Measurements from ENCODE around the gene AKNAD1.

AKNAD1 gene

DNA sequence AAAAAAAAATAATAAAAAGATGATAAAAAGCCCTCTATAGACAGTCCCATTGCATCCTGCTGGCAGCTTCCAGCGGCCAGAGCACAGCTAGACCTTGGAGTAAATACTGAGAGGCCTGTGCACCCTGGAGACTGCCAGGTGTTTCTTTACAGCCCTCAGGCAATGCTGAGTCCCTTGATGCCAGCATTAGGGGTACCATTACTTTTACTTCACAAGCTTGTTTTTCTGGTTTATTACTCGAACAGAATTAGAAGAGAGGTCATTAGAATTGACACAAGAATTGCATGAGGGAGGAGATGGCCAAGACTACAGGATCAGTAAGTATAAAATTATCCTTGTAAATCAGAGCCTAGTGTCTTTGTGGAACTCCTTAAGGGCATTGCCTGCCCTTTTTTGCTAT lies 43.6 kb downstream of the AKNAD1 start:
- peaks cover 4% of the 10 kb centered on the region for H3K4me1 ChIP-seq (ENCODE audit: insufficient read depth, low read length, poor library complexity, severe bottlenecking)
- no peak overlapping the region for H3K9ac ChIP-seq (ENCODE audit: low read depth, low read length, poor library complexity, severe bottlenecking)
- no peaks in the 10 kb centered on the region for H3F3A ChIP-seq (ENCODE audit: low read depth)
- H3K27me3 ChIP-seq (ENCODE audit: insufficient read depth, low read length, poor library complexity, severe bottlenecking), result no peaks in the 10 kb centered on the region
- no peaks in the 10 kb centered on the region for H3K9me3 ChIP-seq (ENCODE audit: insufficient read depth, low read depth, low read length)
- no peaks in the 10 kb centered on the region for H4K20me1 ChIP-seq (ENCODE audit: insufficient read depth, low read length, poor library complexity, severe bottlenecking)
- TF ChIP-seq EZH2phosphoT487 (IDR thresholded peaks at IDR 0.05; ENCODE audit: borderline replicate concordance), result no peak
- TF ChIP-seq, protein P1, sequence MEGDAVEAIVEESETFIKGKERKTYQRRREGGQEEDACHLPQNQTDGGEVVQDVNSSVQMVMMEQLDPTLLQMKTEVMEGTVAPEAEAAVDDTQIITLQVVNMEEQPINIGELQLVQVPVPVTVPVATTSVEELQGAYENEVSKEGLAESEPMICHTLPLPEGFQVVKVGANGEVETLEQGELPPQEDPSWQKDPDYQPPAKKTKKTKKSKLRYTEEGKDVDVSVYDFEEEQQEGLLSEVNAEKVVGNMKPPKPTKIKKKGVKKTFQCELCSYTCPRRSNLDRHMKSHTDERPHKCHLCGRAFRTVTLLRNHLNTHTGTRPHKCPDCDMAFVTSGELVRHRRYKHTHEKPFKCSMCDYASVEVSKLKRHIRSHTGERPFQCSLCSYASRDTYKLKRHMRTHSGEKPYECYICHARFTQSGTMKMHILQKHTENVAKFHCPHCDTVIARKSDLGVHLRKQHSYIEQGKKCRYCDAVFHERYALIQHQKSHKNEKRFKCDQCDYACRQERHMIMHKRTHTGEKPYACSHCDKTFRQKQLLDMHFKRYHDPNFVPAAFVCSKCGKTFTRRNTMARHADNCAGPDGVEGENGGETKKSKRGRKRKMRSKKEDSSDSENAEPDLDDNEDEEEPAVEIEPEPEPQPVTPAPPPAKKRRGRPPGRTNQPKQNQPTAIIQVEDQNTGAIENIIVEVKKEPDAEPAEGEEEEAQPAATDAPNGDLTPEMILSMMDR (conservative IDR thresholded peaks at IDR 0.05; ENCODE audit: low read length), result no peak
- no peaks in the 10 kb centered on the region for H3K9me2 ChIP-seq (replicated peaks; ENCODE audit: low read depth, low read length)
- no peaks in the 10 kb centered on the region for H3K79me2 ChIP-seq (ENCODE audit: insufficient read depth, low read length)
- peaks cover 10% of the 10 kb centered on the region; the same call in 1 of the 2 replicates for H3K36me3 ChIP-seq (ENCODE audit: insufficient read depth, low read length)
- H3K4me2 ChIP-seq (ENCODE audit: low read depth, low read length, poor library complexity, severe bottlenecking), result no peak overlapping the region
- H2AFZ ChIP-seq (ENCODE audit: low read length), result no peak overlapping the region
- no peak overlapping the region for H3K4me3 ChIP-seq (ENCODE audit: low read length, poor library complexity, severe bottlenecking)

DNA sequence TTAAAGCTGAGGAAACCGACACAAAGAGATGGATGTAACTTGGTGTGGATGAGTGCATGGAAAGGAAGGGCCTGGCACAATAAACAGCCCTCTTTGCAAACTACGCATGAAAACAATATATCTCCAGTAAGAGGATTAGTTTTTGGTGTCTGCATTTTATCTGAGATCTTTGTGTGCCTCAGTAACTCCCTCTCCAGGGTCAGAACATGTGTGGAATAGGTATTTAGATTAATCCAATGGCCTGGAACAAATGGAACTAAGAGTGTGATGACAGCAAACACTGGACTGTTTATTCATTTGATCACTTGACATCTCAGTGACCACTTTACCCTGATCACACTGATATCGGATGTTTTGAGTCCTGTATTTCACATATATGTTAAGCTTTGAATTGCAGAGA lies 45.3 kb downstream of the AKNAD1 start:
- H3K4me2 ChIP-seq (ENCODE audit: low read depth, low read length, poor library complexity, severe bottlenecking), result no peak overlapping the region
- peaks cover 4% of the 10 kb centered on the region for H3K4me1 ChIP-seq (ENCODE audit: insufficient read depth, low read length, poor library complexity, severe bottlenecking)
- H3K9me3 ChIP-seq (ENCODE audit: insufficient read depth, low read depth, low read length), result no peaks in the 10 kb centered on the region
- peaks cover 19% of the 10 kb centered on the region; the same call in 1 of the 2 replicates for H3K36me3 ChIP-seq (ENCODE audit: insufficient read depth, low read length)
- no peak overlapping the region for H2AFZ ChIP-seq (ENCODE audit: low read length)
- H3K4me3 ChIP-seq (ENCODE audit: low read length, poor library complexity, severe bottlenecking), result no peak overlapping the region
- H3K27me3 ChIP-seq (ENCODE audit: insufficient read depth, low read length, poor library complexity, severe bottlenecking), result no peaks in the 10 kb centered on the region
- no peaks in the 10 kb centered on the region for H3K9me2 ChIP-seq (replicated peaks; ENCODE audit: low read depth, low read length)
- no peaks in the 10 kb centered on the region for H3K79me2 ChIP-seq (ENCODE audit: insufficient read depth, low read length)
- H3K9ac ChIP-seq (ENCODE audit: low read depth, low read length, poor library complexity, severe bottlenecking), result no peak overlapping the region
- no peak for TF ChIP-seq EZH2phosphoT487 (IDR thresholded peaks at IDR 0.05; ENCODE audit: borderline replicate concordance)
- TF ChIP-seq, protein P1 (conservative IDR thresholded peaks at IDR 0.05; ENCODE audit: low read length), result no peak
- H4K20me1 ChIP-seq (ENCODE audit: insufficient read depth, low read length, poor library complexity, severe bottlenecking), result no peaks in the 10 kb centered on the region
- H3F3A ChIP-seq (ENCODE audit: low read depth), result no peaks in the 10 kb centered on the region

DNA sequence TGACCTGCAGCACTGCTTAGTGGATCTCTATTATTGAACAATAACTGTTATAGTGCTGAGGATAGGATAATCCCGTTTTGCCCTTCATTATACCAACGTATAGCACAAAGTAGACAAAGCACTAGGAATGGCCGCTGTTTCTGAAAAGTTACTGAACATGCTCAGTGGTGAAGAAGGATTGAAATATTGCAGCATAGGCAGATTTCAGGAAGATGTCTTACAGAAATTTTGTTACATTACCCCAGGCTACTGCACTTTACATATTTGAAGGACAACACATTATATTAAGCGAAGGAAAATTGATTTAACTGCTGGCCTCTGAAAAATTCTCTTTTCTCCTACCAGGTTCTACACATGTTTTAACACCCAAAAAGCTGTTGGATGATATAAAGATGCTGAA lies 48.5 kb downstream of the AKNAD1 start:
- peaks cover 38% of the 10 kb centered on the region; the same call in 1 of the 2 replicates for H3K36me3 ChIP-seq (ENCODE audit: insufficient read depth, low read length)
- H3K4me1 ChIP-seq (ENCODE audit: insufficient read depth, low read length, poor library complexity, severe bottlenecking), result peaks cover 4% of the 10 kb centered on the region
- H3K9me2 ChIP-seq (replicated peaks; ENCODE audit: low read depth, low read length), result no peaks in the 10 kb centered on the region
- no peaks in the 10 kb centered on the region for H3F3A ChIP-seq (ENCODE audit: low read depth)
- H3K9ac ChIP-seq (ENCODE audit: low read depth, low read length, poor library complexity, severe bottlenecking), result no peak overlapping the region
- H3K27me3 ChIP-seq (ENCODE audit: insufficient read depth, low read length, poor library complexity, severe bottlenecking), result no peaks in the 10 kb centered on the region
- H3K4me3 ChIP-seq (ENCODE audit: low read length, poor library complexity, severe bottlenecking), result no peak overlapping the region
- no peaks in the 10 kb centered on the region for H3K9me3 ChIP-seq (ENCODE audit: insufficient read depth, low read depth, low read length)
- no peak overlapping the region for H2AFZ ChIP-seq (ENCODE audit: low read length)
- H3K4me2 ChIP-seq (ENCODE audit: low read depth, low read length, poor library complexity, severe bottlenecking), result no peak overlapping the region
- no peaks in the 10 kb centered on the region for H3K79me2 ChIP-seq (ENCODE audit: insufficient read depth, low read length)
- TF ChIP-seq EZH2phosphoT487 (IDR thresholded peaks at IDR 0.05; ENCODE audit: borderline replicate concordance), result no peak
- TF ChIP-seq, protein P1 (conservative IDR thresholded peaks at IDR 0.05; ENCODE audit: low read length), result no peak
- H4K20me1 ChIP-seq (ENCODE audit: insufficient read depth, low read length, poor library complexity, severe bottlenecking), result no peaks in the 10 kb centered on the region
